Calu3 (cell line): ENCODE measurements around the gene SH3PXD2B. TPM values are rescaled to one million over a fixed set of nuclear protein-coding genes. Genes with fewer than 3 reads are reported as not detected.
"Not testable (repeated sequence)": the region's sequence is repeated elsewhere in the genome, so short reads cannot be mapped to it uniquely, and the experiment has no call there.

Experiments
- BruUV-seq: library from RNA; stranded (reverse); fragments of 400-500 nt; replicated peaks from 2 replicates; lab custom pipeline; 2021; lab: Mats Ljungman, UMichigan
- CTCF ChIA-PET: fragments of 300-600 bp; sonication (Branson Sonifier 250); formaldehyde crosslinking; loops from one replicate; lab custom pipeline; 2022; ENCODE audit warnings: antibody characterized with exemption; lab: Charles Lee
- DNase-seq: peaks from one replicate; pipeline ENCODE4 v3.0.0; 2022
- H3K27ac Mint-ChIP-seq: one replicate; pipeline ENCODE4 v1.8.0; 2022; ENCODE audit warnings: mixed read lengths; ENCODE audit not compliant: unreplicated experiment
- H3K27me3 Mint-ChIP-seq: one replicate; pipeline ENCODE4 v1.8.0; 2022; ENCODE audit warnings: mixed read lengths; ENCODE audit not compliant: unreplicated experiment
- H3K36me3 Mint-ChIP-seq: one replicate; pipeline ENCODE4 v1.8.0; 2022; ENCODE audit warnings: mild to moderate bottlenecking, moderate library complexity, mixed read lengths; ENCODE audit not compliant: insufficient read depth, unreplicated experiment
- H3K4me1 Mint-ChIP-seq: one replicate; pipeline ENCODE4 v1.8.0; 2022; ENCODE audit warnings: mild to moderate bottlenecking, low read depth, mixed read lengths; ENCODE audit not compliant: unreplicated experiment
- H3K4me3 Mint-ChIP-seq: one replicate; pipeline ENCODE4 v1.8.0; 2022; ENCODE audit warnings: mild to moderate bottlenecking, low read depth, moderate library complexity, mixed read lengths; ENCODE audit not compliant: unreplicated experiment
- H3K9me3 Mint-ChIP-seq: one replicate; pipeline ENCODE4 v1.8.0; 2022; ENCODE audit warnings: low read depth, mixed read lengths; ENCODE audit not compliant: unreplicated experiment
- intact Hi-C: fragments of 100-400 bp; cut with micrococcal nuclease; formaldehyde crosslinking; loops from one replicate; pipeline ENCODE4 v1.10.0; 2022; ENCODE audit not compliant: unreplicated experiment
- total RNA-seq: library from RNA; stranded (reverse); gene quantifications from 2 replicates; pipeline ENCODE4 v1.2.3, GENCODE V29; 2022
- TF ChIP-seq, protein P1 (sequence below): fragments of 200-600 bp; IDR thresholded peaks from one replicate; pipeline ENCODE4 v1.8.0; 2022; ENCODE audit warnings: antibody characterized with exemption; ENCODE audit not compliant: unreplicated experiment

SH3PXD2B gene
- total RNA-seq, 1 experiment from 2014 or later: 25.6 TPM

DNA sequence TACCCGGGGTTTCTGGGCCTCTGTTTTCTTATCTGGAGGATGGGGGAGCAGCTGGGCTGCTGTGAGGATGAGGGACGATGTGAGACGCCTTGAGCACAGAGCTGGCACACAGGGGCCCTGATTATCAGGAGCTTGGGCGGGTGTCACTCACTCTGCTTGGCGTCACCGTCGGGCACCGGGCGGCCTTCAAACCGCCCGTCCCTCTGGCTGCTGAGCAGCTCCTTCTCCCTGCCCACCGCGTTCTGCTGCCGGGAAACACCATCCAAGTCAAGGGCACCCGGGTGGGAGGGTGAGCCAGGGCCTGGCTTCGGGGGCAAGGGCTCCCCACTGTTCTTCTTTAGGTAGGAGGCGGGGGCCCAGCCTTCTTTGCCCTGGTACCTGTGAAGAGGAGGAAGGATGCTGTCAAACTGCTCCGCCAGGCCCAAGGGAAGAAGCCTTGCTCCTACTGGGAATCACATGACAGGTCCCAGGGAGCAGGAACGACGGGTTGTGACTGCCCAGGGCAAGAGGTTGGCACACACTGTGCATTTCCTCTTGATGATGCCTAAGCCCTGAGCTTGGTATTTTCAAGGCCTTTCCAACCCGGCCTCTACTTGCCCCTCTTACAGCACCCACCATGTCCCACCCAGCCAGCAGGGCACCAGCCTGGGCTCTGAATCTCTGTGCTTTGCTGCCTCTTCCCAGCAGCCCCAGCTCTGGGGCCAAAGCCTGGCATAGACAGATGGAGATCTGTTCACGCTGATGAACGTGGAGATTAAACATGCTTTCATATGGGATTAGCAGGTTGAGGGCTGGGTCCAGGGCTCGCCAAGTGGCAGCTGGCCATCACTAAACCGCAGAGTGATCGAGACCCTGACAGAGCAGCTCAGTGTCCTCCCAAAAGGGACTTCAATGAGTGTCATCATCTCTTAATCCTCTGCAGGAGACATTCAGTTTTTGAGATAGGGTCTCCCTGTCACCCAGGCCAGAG is 103.8 kb downstream of the SH3PXD2B start:
- BruUV-seq: no TSS peak
- TF ChIP-seq, protein P1, sequence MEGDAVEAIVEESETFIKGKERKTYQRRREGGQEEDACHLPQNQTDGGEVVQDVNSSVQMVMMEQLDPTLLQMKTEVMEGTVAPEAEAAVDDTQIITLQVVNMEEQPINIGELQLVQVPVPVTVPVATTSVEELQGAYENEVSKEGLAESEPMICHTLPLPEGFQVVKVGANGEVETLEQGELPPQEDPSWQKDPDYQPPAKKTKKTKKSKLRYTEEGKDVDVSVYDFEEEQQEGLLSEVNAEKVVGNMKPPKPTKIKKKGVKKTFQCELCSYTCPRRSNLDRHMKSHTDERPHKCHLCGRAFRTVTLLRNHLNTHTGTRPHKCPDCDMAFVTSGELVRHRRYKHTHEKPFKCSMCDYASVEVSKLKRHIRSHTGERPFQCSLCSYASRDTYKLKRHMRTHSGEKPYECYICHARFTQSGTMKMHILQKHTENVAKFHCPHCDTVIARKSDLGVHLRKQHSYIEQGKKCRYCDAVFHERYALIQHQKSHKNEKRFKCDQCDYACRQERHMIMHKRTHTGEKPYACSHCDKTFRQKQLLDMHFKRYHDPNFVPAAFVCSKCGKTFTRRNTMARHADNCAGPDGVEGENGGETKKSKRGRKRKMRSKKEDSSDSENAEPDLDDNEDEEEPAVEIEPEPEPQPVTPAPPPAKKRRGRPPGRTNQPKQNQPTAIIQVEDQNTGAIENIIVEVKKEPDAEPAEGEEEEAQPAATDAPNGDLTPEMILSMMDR: no peak
- CTCF ChIA-PET: no interaction called here
- no peaks in the 10 kb centered on the region for H3K9me3 Mint-ChIP-seq
- no peak for DNase-seq
- peaks cover 45% of the 10 kb centered on the region for H3K36me3 Mint-ChIP-seq
- intact Hi-C loops: no loop called here
- H3K27ac Mint-ChIP-seq: no peak overlapping the region
- H3K27me3 Mint-ChIP-seq: no peaks in the 10 kb centered on the region
- H3K4me1 Mint-ChIP-seq: peaks cover 27% of the 10 kb centered on the region
- no peak overlapping the region for H3K4me3 Mint-ChIP-seq

DNA sequence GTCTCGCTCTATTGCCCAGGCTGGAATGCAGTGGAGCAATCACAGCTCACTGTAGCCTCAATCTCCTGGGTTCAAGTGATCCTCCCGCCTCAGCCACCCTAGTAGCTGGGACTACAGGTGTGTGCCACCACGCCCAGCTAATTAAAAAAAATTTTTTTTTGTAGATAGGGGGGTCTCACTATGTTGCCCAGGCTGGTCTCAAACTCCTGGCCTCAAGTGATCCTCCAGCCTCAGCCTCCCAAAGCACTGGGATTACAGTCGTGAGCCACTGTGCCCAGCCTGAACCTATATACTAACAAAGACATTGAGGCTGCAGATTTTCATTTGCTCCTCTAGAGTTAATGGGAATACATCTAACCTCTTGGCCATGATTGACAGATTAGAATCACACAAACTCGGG is 105.6 kb downstream of the SH3PXD2B start:
- H3K4me3 Mint-ChIP-seq, H3K27ac Mint-ChIP-seq, intact Hi-C loops, DNase-seq, H3K9me3 Mint-ChIP-seq, H3K27me3 Mint-ChIP-seq, BruUV-seq, CTCF ChIA-PET: not testable (repeated sequence)
- H3K36me3 Mint-ChIP-seq: peaks cover 39% of the 10 kb centered on the region
- H3K4me1 Mint-ChIP-seq: peaks cover 22% of the 10 kb centered on the region

DNA sequence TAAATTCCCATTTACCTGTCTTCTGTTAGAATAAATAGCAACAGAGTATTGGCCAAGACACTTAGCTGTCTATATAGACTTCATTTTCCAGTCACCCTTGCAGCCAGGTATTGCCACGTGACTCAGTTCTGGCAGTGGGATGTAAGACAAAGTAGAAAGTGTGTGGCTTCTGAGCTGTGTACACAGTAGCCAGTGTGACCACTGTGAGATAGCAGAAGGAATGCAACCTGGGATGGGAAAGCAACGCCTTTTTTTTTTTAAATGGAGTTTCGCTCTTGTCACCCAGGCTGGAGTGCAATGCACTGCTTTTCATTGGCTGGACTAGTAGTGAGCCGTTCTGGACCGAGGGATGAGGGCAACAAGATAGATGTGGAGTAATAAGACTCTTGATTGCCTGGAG is 106.2 kb downstream of the SH3PXD2B start:
- Mint-ChIP-seq H3K27ac (no peak overlapping the region), H3K36me3 (peaks cover 34% of the 10 kb centered on the region), H3K9me3 (no peaks in the 10 kb centered on the region), H3K4me1 (peaks cover 22% of the 10 kb centered on the region), H3K27me3 (no peaks in the 10 kb centered on the region), H3K4me3 (no peak overlapping the region)
- TF ChIP-seq, protein P1: no peak
- CTCF ChIA-PET: no interaction called here
- DNase-seq: no peak
- intact Hi-C loops: no loop called here
- BruUV-seq: no TSS peak

DNA sequence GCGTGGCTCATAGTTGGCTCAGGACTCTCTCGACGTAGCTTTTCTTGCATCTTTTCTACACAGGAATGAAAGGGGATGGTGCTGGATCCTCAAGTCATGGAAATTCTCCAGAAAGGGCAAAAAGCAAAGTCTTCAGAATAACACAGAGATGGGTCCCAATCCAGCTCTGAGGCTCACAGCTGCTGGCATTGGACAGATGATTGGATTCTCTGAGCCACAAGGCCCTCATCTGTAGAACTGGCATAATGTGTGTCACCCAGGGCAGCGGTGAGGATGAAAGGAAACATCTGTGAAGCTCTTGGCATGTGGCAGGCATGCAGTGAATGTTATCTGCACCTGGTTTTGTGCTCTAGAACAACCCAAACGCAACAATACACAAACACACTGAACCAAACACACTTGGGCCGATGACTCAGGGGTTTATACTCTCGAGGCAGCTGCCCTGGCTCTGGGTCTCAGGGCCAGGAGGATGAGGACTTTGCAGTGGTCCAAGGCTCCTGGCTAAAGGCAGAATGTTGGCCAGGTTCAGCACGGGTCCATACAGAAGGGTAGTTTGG is 106.8 kb downstream of the SH3PXD2B start:
- no peaks in the 10 kb centered on the region for H3K9me3 Mint-ChIP-seq
- H3K4me3 Mint-ChIP-seq: no peak overlapping the region
- no peak for DNase-seq
- intact Hi-C loops: no loop called here
- no TSS peak for BruUV-seq
- peaks cover 22% of the 10 kb centered on the region for H3K4me1 Mint-ChIP-seq
- CTCF ChIA-PET: no interaction called here
- peaks cover 32% of the 10 kb centered on the region for H3K36me3 Mint-ChIP-seq
- TF ChIP-seq, protein P1: no peak
- H3K27me3 Mint-ChIP-seq: no peaks in the 10 kb centered on the region
- H3K27ac Mint-ChIP-seq: no peak overlapping the region
